ENCODE results near the gene VPS50. TPM values are rescaled to one million over a fixed set of nuclear protein-coding genes. Genes with fewer than 3 reads are reported as not detected.
A peak's percentile ranks its signal among the peaks of the same experiment; 100 is the strongest.

The VPS50 gene
- total RNA-seq, 1 donor from 2014 or later = 26.1 TPM

GRCh38 chr7:93231259-93231658 is 907 bp upstream of the VPS50 start:
- peak; percentile 83 for DNase-seq (ENCODE audit: low read depth)
- TF ChIP-seq CTCF (IDR thresholded peaks at IDR 0.05; ENCODE audit: insufficient read depth, low read length, severe bottlenecking) = no peak
- no peak for FAIRE-seq
- no peaks in the 10 kb centered on the region for H3K36me3 ChIP-seq (ENCODE audit: control insufficient read depth, insufficient read depth, low read length)
- H3K27me3 ChIP-seq (ENCODE audit: control insufficient read depth, insufficient read depth, low read length) = no peaks in the 10 kb centered on the region
- peak overlapping the region; percentile 87 for H3K4me3 ChIP-seq (ENCODE audit: low read depth, low read length)

- no peaks in the 10 kb centered on the region for H3K27me3 ChIP-seq (ENCODE audit: control insufficient read depth, insufficient read depth, low read length)
- peak overlapping the region; percentile 87 for H3K4me3 ChIP-seq (ENCODE audit: low read depth, low read length)
- no peaks in the 10 kb centered on the region for H3K36me3 ChIP-seq (ENCODE audit: control insufficient read depth, insufficient read depth, low read length)
- no peak for TF ChIP-seq CTCF (IDR thresholded peaks at IDR 0.05; ENCODE audit: insufficient read depth, low read length, severe bottlenecking)
- DNase-seq (ENCODE audit: low read depth) (peak; percentile 5), FAIRE-seq (no peak)
Measured at GRCh38 chr7:93232673-93233018, 480 bp downstream of the VPS50 start.

DNA sequence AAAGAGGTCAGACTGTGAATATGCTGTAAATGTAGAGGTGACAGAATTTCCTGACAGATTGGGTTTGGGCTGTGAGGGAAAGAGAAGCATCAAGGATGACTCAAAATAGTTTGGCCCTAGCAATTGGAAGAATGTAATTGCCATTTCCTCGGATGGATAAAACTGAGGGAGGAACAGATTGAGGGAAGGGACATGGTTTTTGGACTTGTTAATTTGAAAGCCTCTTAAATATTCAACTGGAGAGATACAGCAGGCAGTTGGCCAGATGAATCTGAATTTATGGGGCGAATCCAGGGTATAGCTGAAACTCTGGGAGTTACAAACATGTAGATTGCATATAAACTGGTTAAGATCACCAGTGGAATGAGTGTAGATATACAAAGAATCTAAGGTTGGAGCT is 3.4 kb downstream of the VPS50 start:
- no peak for TF ChIP-seq CTCF (IDR thresholded peaks at IDR 0.05; ENCODE audit: insufficient read depth, low read length, severe bottlenecking)
- FAIRE-seq (no peak), DNase-seq (ENCODE audit: low read depth) (no peak)
- H3K36me3 ChIP-seq (ENCODE audit: control insufficient read depth, insufficient read depth, low read length) = no peaks in the 10 kb centered on the region
- H3K4me3 ChIP-seq (ENCODE audit: low read depth, low read length) = no peak overlapping the region
- no peaks in the 10 kb centered on the region for H3K27me3 ChIP-seq (ENCODE audit: control insufficient read depth, insufficient read depth, low read length)

GRCh38 chr7:93238131-93238530 is 6.0 kb downstream of the VPS50 start:
- FAIRE-seq (no peak), DNase-seq (ENCODE audit: low read depth) (no peak)
- no peaks in the 10 kb centered on the region for H3K36me3 ChIP-seq (ENCODE audit: control insufficient read depth, insufficient read depth, low read length)
- H3K27me3 ChIP-seq (ENCODE audit: control insufficient read depth, insufficient read depth, low read length) = no peaks in the 10 kb centered on the region
- H3K4me3 ChIP-seq (ENCODE audit: low read depth, low read length) = no peak overlapping the region
- TF ChIP-seq CTCF (IDR thresholded peaks at IDR 0.05; ENCODE audit: insufficient read depth, low read length, severe bottlenecking) = no peak

- TF ChIP-seq CTCF (IDR thresholded peaks at IDR 0.05; ENCODE audit: insufficient read depth, low read length, severe bottlenecking) = no peak
- FAIRE-seq (no peak), DNase-seq (ENCODE audit: low read depth) (no peak)
- Histone ChIP-seq H3K4me3 (ENCODE audit: low read depth, low read length) (no peak overlapping the region), H3K27me3 (ENCODE audit: control insufficient read depth, insufficient read depth, low read length) (no peaks in the 10 kb centered on the region), H3K36me3 (ENCODE audit: control insufficient read depth, insufficient read depth, low read length) (no peaks in the 10 kb centered on the region)
Measured at GRCh38 chr7:93238748-93239147, 6.6 kb downstream of the VPS50 start.

DNA sequence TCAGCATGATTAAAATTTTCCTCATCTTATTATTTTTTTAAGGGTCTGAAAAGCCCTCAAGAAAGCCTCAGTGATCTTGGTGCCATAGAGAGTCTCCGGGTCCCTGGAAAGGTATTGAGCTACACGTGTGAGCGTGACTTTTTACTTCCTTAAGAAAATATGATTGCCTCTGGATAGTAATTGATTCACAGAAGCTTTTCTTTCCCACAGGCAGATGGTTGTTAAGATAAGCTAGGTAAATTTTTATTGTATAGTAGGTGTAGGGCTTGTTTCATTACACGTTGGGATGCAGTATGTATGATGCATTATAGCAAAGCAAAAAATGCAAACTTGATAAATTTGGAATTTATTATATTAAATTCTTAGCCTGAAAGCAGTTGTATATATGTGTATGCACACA is 7.7 kb downstream of the VPS50 start:
- H3K27me3 ChIP-seq (ENCODE audit: control insufficient read depth, insufficient read depth, low read length) = no peaks in the 10 kb centered on the region
- no peak for FAIRE-seq
- H3K4me3 ChIP-seq (ENCODE audit: low read depth, low read length) = no peak overlapping the region
- H3K36me3 ChIP-seq (ENCODE audit: control insufficient read depth, insufficient read depth, low read length) = no peaks in the 10 kb centered on the region
- no peak for DNase-seq (ENCODE audit: low read depth)
- no peak for TF ChIP-seq CTCF (IDR thresholded peaks at IDR 0.05; ENCODE audit: insufficient read depth, low read length, severe bottlenecking)
